Activated CD8-positive, alpha-beta memory T cell treated with anti-CD3 and anti-CD28 coated beads, Interleukin-2, amount 10 ng/mL, durations not matched to agents 7 days and 5 days (primary cell): ENCODE results near the gene PPP1R36. TPM values are rescaled to one million over a fixed set of nuclear protein-coding genes. Genes with fewer than 3 reads are reported as not detected.

Experiments used
- ATAC-seq: fragments of 150-1000 bp; cut with Tn5 transposase; one replicate; pipeline ENCODE4 v1.10.0; 2021; ENCODE audit warnings: moderate library complexity
- CTCF ChIA-PET: fragments of 350-600 bp; sonication (Branson Sonifier 250); formaldehyde crosslinking; loops from one replicate; lab custom pipeline; 2021; ENCODE audit warnings: antibody characterized with exemption; lab: Charles Lee
- DNase-seq: peaks from one replicate; pipeline ENCODE4 v3.0.0-alpha.2; 2020
- H3K27ac Mint-ChIP-seq: one replicate; pipeline ENCODE4 v1.8.0; 2021; ENCODE audit warnings: mild to moderate bottlenecking, mixed read lengths
- H3K27me3 Mint-ChIP-seq: one replicate; pipeline ENCODE4 v1.8.0; 2021; ENCODE audit warnings: mixed read lengths
- H3K36me3 Mint-ChIP-seq: one replicate; pipeline ENCODE4 v1.8.0; 2021; ENCODE audit warnings: mild to moderate bottlenecking, mixed read lengths
- H3K4me1 Mint-ChIP-seq: one replicate; pipeline ENCODE4 v1.8.0; 2021; ENCODE audit warnings: mixed read lengths
- H3K4me3 Mint-ChIP-seq: one replicate; pipeline ENCODE4 v1.8.0; 2021; ENCODE audit warnings: mild to moderate bottlenecking, moderate library complexity, mixed read lengths
- H3K9me3 Mint-ChIP-seq: one replicate; pipeline ENCODE4 v1.8.0; 2022; ENCODE audit warnings: low read depth, mixed read lengths
- total RNA-seq, 2 experiments: library from RNA; stranded (reverse); gene quantifications; one replicate each; pipeline ENCODE4 v1.2.3, GENCODE V29; 2021

The PPP1R36 gene
- total RNA-seq, 2 experiments from 2014 or later, result not detected

DNA sequence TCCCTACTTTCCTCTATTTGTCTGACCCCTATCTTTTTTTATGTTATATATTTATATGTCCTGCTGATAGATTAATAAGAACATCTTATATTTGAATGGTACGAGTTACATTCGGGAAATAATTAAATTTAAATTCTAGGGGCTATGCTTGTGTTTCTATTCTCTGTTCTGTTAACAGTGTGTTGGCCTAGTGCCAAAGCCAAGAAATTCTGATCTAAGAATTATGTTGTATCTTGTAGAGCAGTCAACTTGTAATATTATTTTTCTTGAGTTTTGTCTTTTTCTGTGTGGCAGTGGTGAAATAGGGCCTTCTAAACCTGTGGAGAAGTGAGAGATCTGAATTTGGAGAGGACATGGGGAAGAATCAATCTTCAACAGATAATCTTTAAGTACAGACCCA lies 18.2 kb upstream of the PPP1R36 start:
- CTCF ChIA-PET, result interaction anchor here (0.9 kb wide), 1 partner anchor 8 kb away, joined by 3 read pairs; no protein-coding TSS in a partner anchor
- no peaks in the 10 kb centered on the region for H3K9me3 Mint-ChIP-seq
- DNase-seq (no peak), ATAC-seq (no peak)
- H3K4me3 Mint-ChIP-seq, result no peak overlapping the region
- peaks cover 9% of the 10 kb centered on the region for H3K36me3 Mint-ChIP-seq
- no peak overlapping the region for H3K27ac Mint-ChIP-seq
- H3K27me3 Mint-ChIP-seq, result no peaks in the 10 kb centered on the region
- H3K4me1 Mint-ChIP-seq, result peaks cover 5% of the 10 kb centered on the region

DNA sequence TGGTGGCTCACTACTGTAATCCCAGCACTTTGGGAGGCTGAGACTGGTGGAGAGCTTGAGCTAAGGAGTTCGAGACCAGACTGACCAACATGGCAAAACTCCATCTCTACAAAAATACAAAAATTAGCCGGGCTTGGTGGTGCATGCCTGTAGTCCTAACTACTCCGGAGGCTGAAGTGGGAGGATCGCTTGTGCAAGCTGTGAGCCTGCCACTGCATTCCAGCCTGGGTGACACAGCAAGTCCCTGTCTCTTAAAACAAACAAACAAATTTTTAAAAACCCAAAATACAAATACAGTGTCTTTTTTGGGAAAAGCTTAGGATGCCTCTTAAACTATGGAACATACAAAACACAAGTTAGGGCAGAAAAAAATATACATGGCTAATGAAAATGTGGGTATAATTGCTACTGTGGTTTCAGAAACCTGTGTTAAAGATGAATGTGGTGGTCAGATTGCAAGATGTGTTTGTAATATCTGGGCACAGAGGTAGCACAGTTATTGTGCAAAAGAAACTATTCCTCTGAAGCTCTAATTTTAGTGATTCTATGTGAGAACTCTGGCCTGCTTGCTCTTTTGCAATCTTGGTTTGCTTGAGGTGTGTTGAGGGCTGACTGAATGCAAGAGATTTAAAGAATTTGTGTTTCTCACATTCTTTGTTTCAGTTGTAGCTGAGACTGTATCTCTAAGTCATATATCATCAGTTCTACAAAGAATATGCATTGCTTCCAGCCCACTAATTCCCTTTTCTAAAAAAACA lies 13.1 kb upstream of the PPP1R36 start:
- no peaks in the 10 kb centered on the region for H3K9me3 Mint-ChIP-seq
- DNase-seq (no peak), ATAC-seq (no peak)
- CTCF ChIA-PET, result interaction anchor here (1.2 to 2.8 kb wide), 3 partner anchors 28 to 149 kb away, joined by 3 to 9 read pairs (median 5); no protein-coding TSS in a partner anchor
- H3K36me3 Mint-ChIP-seq, result peaks cover 10% of the 10 kb centered on the region
- H3K27ac Mint-ChIP-seq, result no peak overlapping the region
- no peak overlapping the region for H3K4me3 Mint-ChIP-seq
- H3K27me3 Mint-ChIP-seq, result peaks cover 17% of the 10 kb centered on the region
- H3K4me1 Mint-ChIP-seq, result peaks cover 22% of the 10 kb centered on the region

GRCh38 chr14:64540208-64541202 lies 9.3 kb upstream of the PPP1R36 start, which contains the start of gene HSPA2:
HSPA2 (plus strand) TSS chr14:64540741; CDS start chr14:64540850, 109 bp downstream.
- DNase-seq (peak; percentile 98), ATAC-seq (peak; percentile 95)
- Mint-ChIP-seq H3K4me3 (peak within 1 kb of the TSS; percentile 82), H3K4me1 (peaks cover 38% of the 10 kb centered on the region), H3K27me3 (peaks cover 50% of the 10 kb centered on the region), H3K27ac (peak within 1 kb of the TSS; percentile 96), H3K9me3 (no peaks in the 10 kb centered on the region), H3K36me3 (peaks cover 10% of the 10 kb centered on the region)
- CTCF ChIA-PET, result interaction anchor here (0.5 to 3.5 kb wide), 24 partner anchors 9 to 723 kb away, joined by 3 to 16 read pairs (median 4); partner anchors contain the start of genes FNTB and PPP1R36

GRCh38 chr14:64541261-64541971 lies 8.3 kb upstream of the PPP1R36 start:
- Mint-ChIP-seq H3K27me3 (peaks cover 50% of the 10 kb centered on the region), H3K4me1 (peaks cover 38% of the 10 kb centered on the region), H3K4me3 (peak overlapping the region; percentile 82), H3K36me3 (peaks cover 10% of the 10 kb centered on the region), H3K9me3 (no peaks in the 10 kb centered on the region), H3K27ac (peak overlapping the region; percentile 96)
- no peak for DNase-seq
- no peak for ATAC-seq
- CTCF ChIA-PET, result interaction anchor here (0.6 to 3.5 kb wide), 6 partner anchors 8 to 232 kb away, joined by 3 to 16 read pairs (median 6); partner anchors contain the start of gene PPP1R36

GRCh38 chr14:64541972-64542835 lies 7.6 kb upstream of the PPP1R36 start:
- Mint-ChIP-seq H3K36me3 (peaks cover 10% of the 10 kb centered on the region), H3K27me3 (peaks cover 50% of the 10 kb centered on the region)

GRCh38 chr14:64542836-64543201 lies 6.9 kb upstream of the PPP1R36 start:
- no peaks in the 10 kb centered on the region for H3K9me3 Mint-ChIP-seq
- peaks cover 38% of the 10 kb centered on the region for H3K4me1 Mint-ChIP-seq
- ATAC-seq, result no peak
- H3K4me3 Mint-ChIP-seq, result peak overlapping the region; percentile 82
- H3K27me3 Mint-ChIP-seq, result peaks cover 50% of the 10 kb centered on the region
- no peak overlapping the region for H3K27ac Mint-ChIP-seq
- CTCF ChIA-PET, result interaction anchor here (1.9 to 3.5 kb wide), 2 partner anchors 94 to 349 kb away, joined by 4 to 16 read pairs; no protein-coding TSS in a partner anchor
- peaks cover 10% of the 10 kb centered on the region for H3K36me3 Mint-ChIP-seq
- DNase-seq, result no peak

More at GRCh38 chr14:64541972-64542835, 7.6 kb upstream of the PPP1R36 start:
- DNase-seq (no peak), ATAC-seq (no peak)
- Mint-ChIP-seq H3K4me3 (peak overlapping the region; percentile 82), H3K9me3 (no peaks in the 10 kb centered on the region), H3K27ac (no peak overlapping the region), H3K4me1 (peaks cover 38% of the 10 kb centered on the region)
- CTCF ChIA-PET, result interaction anchor here (0.6 to 3.5 kb wide), 4 partner anchors 31 to 349 kb away, joined by 3 to 16 read pairs (median 5); no protein-coding TSS in a partner anchor

GRCh38 chr14:64544607-64545312 lies 5.0 kb upstream of the PPP1R36 start:
- Mint-ChIP-seq H3K27ac (no peak overlapping the region), H3K4me1 (peaks cover 38% of the 10 kb centered on the region), H3K9me3 (no peaks in the 10 kb centered on the region), H3K27me3 (peaks cover 55% of the 10 kb centered on the region), H3K4me3 (no peak overlapping the region), H3K36me3 (peaks cover 9% of the 10 kb centered on the region)
- ATAC-seq, result no peak
- DNase-seq, result no peak
- CTCF ChIA-PET, result no interaction called here

- DNase-seq, result no peak
- Mint-ChIP-seq H3K36me3 (no peaks in the 10 kb centered on the region), H3K4me1 (peaks cover 14% of the 10 kb centered on the region), H3K27me3 (peaks cover 51% of the 10 kb centered on the region), H3K27ac (no peak overlapping the region), H3K4me3 (peak overlapping the region; percentile 22), H3K9me3 (no peaks in the 10 kb centered on the region)
- no peak for ATAC-seq
- CTCF ChIA-PET, result interaction anchor here (1.3 to 1.4 kb wide), 2 partner anchors 9 to 38 kb away, joined by 3 to 5 read pairs; partner anchors contain the start of gene HSPA2
These were observed 745 bp upstream of the PPP1R36 start for GRCh38 chr14:64549016-64549415.

- ATAC-seq (no peak), DNase-seq (no peak)
- Mint-ChIP-seq H3K27ac (no peak overlapping the region), H3K4me1 (peaks cover 14% of the 10 kb centered on the region), H3K9me3 (no peaks in the 10 kb centered on the region), H3K27me3 (peaks cover 53% of the 10 kb centered on the region), H3K4me3 (peak overlapping the region; percentile 50), H3K36me3 (no peaks in the 10 kb centered on the region)
- CTCF ChIA-PET, result interaction anchor here (1.0 to 1.2 kb wide), 4 partner anchors 11 to 86 kb away, joined by 3 to 6 read pairs (median 4); partner anchors contain the start of gene HSPA2
These were observed 1.0 kb downstream of the PPP1R36 start for GRCh38 chr14:64550621-64551333.

DNA sequence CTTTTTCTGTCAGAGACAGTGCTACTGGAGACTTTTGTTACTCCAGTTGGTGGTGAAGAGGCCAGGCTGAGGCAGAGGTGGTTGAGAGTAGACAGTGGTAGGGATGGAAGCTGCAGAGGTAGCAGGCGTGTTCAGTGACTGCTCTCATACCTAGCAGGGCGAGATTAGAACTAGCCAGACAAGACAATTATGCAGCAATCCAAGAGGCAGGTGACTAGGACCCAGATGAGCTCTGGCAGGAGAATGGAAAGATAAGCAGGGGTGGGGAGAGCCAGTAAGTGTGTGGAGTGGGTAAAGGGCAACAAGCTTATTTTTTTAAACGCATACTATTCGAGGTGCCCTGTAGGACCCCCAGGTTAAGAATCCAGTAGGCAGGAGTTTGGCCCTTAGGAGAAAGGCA lies 4.8 kb downstream of the PPP1R36 start:
- DNase-seq (no peak), ATAC-seq (no peak)
- Mint-ChIP-seq H3K9me3 (no peaks in the 10 kb centered on the region), H3K27ac (no peak overlapping the region), H3K4me1 (peaks cover 8% of the 10 kb centered on the region), H3K36me3 (no peaks in the 10 kb centered on the region), H3K27me3 (peaks cover 46% of the 10 kb centered on the region), H3K4me3 (no peak overlapping the region)
- CTCF ChIA-PET, result no interaction called here

- Mint-ChIP-seq H3K9me3 (no peaks in the 10 kb centered on the region), H3K4me1 (peaks cover 10% of the 10 kb centered on the region), H3K36me3 (no peaks in the 10 kb centered on the region), H3K4me3 (no peak overlapping the region), H3K27ac (no peak overlapping the region), H3K27me3 (peaks cover 31% of the 10 kb centered on the region)
- no peak for DNase-seq
- no peak for ATAC-seq
- CTCF ChIA-PET, result interaction anchor here (0.6 kb wide), 1 partner anchor 1659 kb away, joined by 3 read pairs; no protein-coding TSS in a partner anchor
These were observed 6.8 kb downstream of the PPP1R36 start for GRCh38 chr14:64556526-64556925.
